A673 (cell line): Measurements from ENCODE around the gene KIF1A.

ENCODE experiments used
- CTCF ChIP-seq: fragments of 300-800, 200-600 bp; sonication (generic); conservative IDR thresholded peaks from 2 replicates; pipeline ENCODE4 v1.5.1; 2017; ENCODE audit warnings: low read depth, mild to moderate bottlenecking, antibody characterized with exemption, low read length, moderate library complexity, mixed read lengths
- EZH2 ChIP-seq: fragments of 200-600 bp; sonication (generic); IDR thresholded peaks from 2 replicates; pipeline ENCODE4 v1.6.1; 2017; ENCODE audit warnings: borderline replicate concordance, low read depth, mild to moderate bottlenecking, mixed read lengths, antibody characterized with exemption, low read length; ENCODE audit not compliant: poor library complexity, severe bottlenecking

DNA sequence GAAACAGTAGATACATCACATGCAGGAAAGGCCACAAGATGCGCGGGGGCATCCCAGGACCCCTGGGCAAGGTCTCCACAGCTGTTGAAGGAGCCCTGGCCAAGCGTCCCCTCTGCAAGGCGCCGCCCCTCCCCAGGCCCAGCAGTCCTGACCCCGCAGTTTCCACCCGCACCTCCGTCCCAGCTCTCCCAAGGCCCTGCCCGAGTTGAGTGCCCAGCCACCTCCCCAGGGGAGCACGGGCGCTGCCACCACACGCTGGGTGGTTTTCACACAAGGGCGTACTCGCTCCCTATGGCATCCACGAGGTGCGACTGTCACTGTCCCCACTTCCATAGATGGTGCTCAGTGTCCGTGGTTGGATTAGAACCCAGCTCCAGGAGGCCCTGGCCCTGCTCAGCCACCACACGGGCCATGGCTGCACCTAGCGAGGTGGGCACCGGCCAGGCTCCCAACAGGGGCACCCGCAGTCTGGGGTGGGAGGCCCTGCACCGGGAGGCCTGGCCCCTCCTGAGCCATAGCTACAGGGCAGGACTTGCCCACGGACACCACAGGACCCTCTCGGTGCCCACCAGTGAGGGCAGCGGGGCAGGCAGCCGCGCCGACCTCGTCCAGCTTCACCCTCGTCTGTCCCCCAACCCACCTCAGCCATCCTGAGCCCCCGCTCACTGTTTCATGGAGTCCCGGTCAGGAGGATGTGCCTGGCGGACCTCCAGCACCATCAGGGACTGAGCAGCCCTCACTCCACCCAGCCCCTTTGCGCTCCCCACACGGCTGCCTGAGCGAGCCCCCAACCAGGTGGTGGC, 36.0 kb downstream of the KIF1A start:
- TF ChIP-seq CTCF = no peak
- TF ChIP-seq EZH2 = no peak
